ENCODE measurements around the gene APBA2.

- TF ChIP-seq CTCF (conservative IDR thresholded peaks at IDR 0.05; ENCODE audit: low read length), result no peak
- TF ChIP-seq EZH2phosphoT487 (IDR thresholded peaks at IDR 0.05; ENCODE audit: borderline replicate concordance, low read depth, low read length), result no peak
Measured at GRCh38 chr15:29043736-29044502, 158.1 kb downstream of the APBA2 start.

All from OCI-LY7 (cell line).